HG02973 (cell line): ENCODE results near the gene TEX19.

Source experiments
- ATAC-seq: cut with Tn5 transposase; IDR thresholded peaks from one replicate; pipeline ENCODE4 v1.9.1; 2021; ENCODE audit warnings: moderate library complexity; ENCODE audit not compliant: unreplicated experiment

The TEX19 gene

GRCh38 chr17:82386881-82387704, 28.0 kb downstream of the TEX19 start:
- no peak for ATAC-seq

GRCh38 chr17:82387705-82388106, 28.7 kb downstream of the TEX19 start:
- ATAC-seq = no peak

- no peak for ATAC-seq
Observed at GRCh38 chr17:82388223-82388921, 29.3 kb downstream of the TEX19 start.

DNA sequence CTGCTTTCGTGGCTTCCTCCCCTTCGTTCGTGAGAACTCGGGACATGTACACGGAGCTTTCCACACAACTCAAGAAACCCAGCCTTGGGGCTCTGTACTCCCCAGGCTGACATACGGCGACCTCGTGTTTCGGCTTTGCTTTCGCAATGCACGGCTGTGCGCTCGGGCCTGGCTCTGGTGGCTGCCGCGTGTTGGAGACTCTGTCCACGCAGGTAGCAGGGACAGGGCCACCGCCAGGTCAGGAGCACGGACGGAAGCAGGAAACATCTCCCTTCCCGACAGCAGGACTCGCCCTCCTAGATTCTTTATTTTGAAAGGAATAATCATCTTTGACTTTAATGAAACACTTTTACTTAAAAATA, 29.9 kb downstream of the TEX19 start:
- ATAC-seq = no peak

DNA sequence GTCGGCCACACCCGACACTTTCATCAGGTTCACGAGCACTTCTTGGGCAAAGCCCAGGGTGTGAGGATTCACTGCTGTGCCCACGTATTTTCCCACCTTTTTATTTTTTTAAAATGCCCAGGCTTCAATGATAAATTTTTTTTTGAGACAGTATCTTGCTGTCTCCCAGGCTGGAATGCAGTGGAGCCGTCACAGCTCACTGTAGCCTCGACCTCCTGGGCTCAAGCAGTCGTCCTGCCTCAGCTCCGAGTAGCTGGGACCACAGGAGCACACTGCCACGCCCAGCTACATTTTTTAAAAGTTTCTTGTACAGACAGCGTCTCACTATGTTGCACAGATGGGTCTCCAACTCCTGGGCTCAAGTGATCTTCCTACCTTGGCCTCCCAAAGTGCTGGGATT, 30.3 kb downstream of the TEX19 start:
- ATAC-seq = no peak

- ATAC-seq = no peak
Observed at GRCh38 chr17:82390015-82390859, 31.2 kb downstream of the TEX19 start.

- no peak for ATAC-seq
Observed at GRCh38 chr17:82390860-82391435, 31.9 kb downstream of the TEX19 start.

DNA sequence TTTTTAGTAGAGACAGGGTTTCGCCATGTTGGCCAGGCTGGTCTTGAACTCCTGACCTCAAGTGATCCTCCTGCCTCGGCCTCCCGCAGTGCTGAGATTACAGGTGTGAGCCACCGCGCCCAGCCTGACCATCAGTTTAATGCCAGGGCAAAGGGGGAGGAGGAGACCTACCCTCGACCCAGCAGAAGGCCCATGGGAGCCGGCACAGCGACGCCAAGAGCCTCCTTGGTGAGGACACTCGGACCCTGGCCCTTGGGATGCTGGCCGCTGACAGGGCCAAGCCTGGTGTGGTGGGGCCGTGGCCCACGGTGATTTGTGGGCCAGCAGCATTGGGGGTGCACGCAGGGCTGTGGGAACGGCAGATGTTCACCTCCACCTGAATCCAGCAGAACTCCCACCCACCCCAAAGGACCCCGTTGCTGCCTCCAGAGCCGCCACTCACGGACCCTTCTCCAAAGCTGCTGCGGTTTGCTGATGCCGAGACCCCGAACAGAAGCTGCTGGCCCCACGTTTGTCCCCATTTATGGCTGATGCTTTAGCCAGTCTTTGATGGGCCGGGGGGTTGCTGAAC, 32.5 kb downstream of the TEX19 start:
- no peak for ATAC-seq

DNA sequence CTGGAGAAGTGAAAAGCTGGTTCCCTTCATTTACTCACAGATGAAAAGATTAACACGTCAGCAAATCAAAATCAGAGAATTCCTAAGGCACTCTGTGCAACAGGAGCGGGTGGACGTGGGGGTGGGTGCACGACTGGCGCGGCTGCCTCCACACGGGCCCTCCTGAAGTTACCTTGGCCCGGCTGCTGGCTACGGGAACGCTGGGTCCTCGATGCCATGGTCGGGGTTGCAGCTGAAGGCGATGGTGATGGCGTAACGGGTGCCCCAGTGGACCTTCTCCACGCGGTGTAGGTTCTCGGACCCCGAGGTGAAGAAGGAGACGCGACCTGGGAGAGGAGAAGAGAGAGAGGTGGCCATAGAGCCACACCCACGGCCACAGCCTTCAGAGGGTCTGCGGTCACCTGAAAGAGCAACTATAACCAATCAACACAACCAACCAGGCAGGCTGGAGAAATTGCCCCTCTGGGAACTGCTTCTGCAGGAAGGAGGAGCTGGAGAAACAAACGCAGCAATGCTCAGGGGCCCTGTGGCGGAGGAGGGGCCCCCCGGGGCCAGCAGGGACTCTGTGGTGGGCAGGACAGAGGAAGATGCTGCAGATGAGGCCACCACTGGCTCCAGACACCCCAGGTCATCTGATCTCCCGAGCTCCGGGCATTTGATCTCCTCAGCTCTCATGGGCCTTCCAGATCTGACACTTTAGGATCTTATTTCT, 33.3 kb downstream of the TEX19 start:
- no peak for ATAC-seq

GRCh38 chr17:82392941-82393340, 33.9 kb downstream of the TEX19 start:
- no peak for ATAC-seq

- no peak for ATAC-seq
Observed at GRCh38 chr17:82394278-82394677, 35.2 kb downstream of the TEX19 start.

GRCh38 chr17:82396601-82397435, 37.8 kb downstream of the TEX19 start:
- no peak for ATAC-seq

DNA sequence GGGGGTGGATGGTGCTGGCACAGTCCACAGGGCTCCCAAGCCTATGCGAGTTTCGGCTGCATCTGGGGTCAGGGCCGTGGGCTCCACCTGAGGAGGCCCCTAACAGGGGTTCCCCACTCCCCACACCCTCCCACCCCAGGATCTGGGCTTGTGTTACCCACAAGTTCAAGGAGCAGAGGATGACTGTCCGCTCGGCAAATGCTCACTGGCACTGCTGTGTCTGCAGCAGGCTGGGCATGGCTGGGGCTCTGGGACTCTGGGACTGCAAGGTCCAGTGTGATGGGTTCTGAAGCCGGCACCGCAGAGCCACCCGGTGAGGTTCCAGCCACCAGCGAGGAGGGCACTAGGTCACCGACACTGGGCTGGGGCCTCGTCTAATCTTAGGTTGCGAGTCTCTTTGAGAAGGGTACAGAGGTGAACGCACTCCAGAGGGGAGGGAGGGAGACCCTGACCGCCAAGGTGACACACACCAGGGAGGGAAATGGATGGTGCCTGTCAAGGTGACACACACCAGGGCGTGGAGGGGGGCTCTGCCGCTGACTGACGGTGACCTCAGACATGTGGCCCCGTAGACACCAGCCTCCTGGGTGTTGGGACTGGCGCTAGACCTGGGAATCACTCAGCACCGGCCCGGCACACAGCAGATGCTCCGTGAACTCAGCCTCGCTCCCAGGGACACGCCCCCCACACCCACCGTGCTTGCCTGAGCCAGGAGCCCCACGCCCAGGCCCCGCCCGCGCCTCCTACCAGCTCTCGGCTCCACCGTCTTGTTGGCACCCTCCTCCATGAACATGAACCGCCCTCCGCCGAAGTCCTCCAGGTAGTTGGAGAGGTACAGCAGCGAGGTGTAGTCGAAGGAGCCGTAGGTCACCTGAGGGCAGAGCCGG, 38.6 kb downstream of the TEX19 start:
- ATAC-seq = no peak

DNA sequence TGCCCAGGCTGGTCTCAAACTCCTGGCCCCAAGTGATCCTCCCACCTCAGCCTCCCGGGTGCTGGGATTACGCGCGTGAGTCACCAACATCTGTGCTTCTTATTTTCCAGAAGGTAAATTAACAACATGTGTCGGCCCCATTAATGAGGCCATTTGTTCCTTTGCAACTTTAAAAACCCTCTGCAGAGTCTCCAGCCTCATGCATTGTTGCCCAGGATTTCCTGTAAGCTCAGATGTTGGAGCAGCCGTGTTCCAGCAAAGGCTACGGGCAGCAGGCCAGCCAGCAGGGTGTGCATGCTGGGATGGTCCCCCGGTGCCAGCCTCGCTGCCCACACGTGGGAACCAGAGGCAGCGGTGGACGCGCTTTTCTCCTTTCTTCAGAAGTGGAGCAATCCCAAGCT, 40.0 kb downstream of the TEX19 start:
- ATAC-seq = no peak

DNA sequence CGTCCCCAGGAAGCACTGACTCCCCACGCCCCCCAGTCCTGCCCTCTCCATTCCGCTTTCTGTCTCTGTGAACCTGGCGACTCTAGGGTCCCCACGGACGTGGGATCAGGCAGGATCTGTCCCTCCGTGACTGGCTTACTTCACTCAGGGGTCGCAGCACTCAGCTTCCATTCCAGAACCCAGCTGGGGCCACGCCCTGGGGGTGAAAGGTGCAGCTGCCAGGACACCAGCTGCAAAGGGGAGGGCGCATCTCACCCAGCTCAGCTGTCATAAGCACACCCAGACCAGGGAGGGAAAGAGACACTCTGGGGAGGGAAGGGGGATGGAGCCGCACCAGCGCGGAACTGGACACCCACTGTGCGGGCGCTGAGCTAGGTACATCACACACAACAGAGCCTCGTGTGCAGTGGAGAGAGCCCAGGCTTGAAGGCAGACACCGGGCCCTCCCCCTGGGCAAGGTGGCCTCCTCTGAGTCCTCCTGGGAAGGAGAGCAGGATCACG, 40.6 kb downstream of the TEX19 start:
- ATAC-seq = no peak

DNA sequence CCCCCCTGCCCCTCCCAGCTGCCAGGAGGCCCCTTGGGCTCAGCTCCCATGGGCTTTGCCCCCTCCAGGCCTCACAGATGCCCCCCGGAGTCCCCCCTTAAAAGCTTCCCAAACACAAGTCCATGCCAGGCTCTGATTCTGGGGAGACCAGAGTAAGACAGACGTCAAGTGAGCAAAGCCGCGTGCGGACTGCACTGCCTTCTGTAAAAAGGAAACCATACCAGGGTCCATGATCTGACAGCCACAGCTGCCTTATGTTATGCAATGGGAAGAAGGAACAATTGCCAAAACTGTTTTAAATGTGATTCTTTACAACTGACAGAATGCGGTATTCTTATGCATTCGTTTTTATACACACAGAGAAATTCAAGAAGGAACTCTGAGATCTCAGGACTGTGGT, 41.2 kb downstream of the TEX19 start:
- ATAC-seq = no peak

- no peak for ATAC-seq
Observed at GRCh38 chr17:82400830-82401229, 41.8 kb downstream of the TEX19 start.

DNA sequence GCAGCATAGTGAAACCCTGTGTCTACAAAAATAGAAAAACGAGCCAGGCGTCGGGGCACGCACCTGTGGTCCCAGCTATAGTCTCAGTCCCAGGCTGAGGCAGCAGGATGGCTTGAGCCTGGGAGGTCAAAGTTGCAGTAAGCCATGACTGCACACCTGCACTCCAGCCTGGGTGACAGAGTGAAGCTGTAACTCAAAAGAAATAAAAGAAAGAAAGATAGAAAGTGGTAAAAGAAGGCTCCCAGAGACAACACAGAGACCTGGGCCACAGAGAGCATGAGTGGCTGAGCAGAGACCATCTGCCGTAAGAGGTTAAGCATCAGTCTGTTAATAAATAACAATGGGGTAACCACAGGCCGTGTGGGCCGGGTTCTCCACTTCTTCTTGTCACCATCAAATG, 43.8 kb downstream of the TEX19 start:
- no peak for ATAC-seq
